AG10803 (cell line): ENCODE results near the gene ADPRHL1.
A peak's percentile ranks its signal among the peaks of the same experiment; 100 is the strongest.

Experiments
- DNase-seq: peaks from one replicate; pipeline ENCODE4 v3.0.0; 2010; ENCODE audit warnings: low read depth
- H3K4me3 ChIP-seq: 2 replicates; pipeline ENCODE4 v1.5.1; 2011; ENCODE audit warnings: mild to moderate bottlenecking, low read length, control low read depth
- CTCF ChIP-seq: conservative IDR thresholded peaks from 2 replicates; pipeline ENCODE4 v1.5.1; 2011; ENCODE audit warnings: mild to moderate bottlenecking, low read length, control low read depth, inconsistent platforms

The ADPRHL1 gene

GRCh38 chr13:113461022-113461751 is 7.9 kb upstream of the ADPRHL1 start:
- H3K4me3 ChIP-seq, result no peak overlapping the region
- DNase-seq, result no peak
- no peak for TF ChIP-seq CTCF

GRCh38 chr13:113460599-113460998 is 7.3 kb upstream of the ADPRHL1 start:
- TF ChIP-seq CTCF, result no peak
- H3K4me3 ChIP-seq, result no peak overlapping the region
- no peak for DNase-seq

GRCh38 chr13:113460064-113460555 is 6.8 kb upstream of the ADPRHL1 start:
- TF ChIP-seq CTCF, result no peak
- DNase-seq, result no peak
- H3K4me3 ChIP-seq, result no peak overlapping the region

- H3K4me3 ChIP-seq, result no peak overlapping the region
- no peak for DNase-seq
- TF ChIP-seq CTCF, result peak; percentile 28
Measured at GRCh38 chr13:113458253-113459065, 5.2 kb upstream of the ADPRHL1 start.

GRCh38 chr13:113457510-113457909 is 4.2 kb upstream of the ADPRHL1 start:
- DNase-seq, result no peak
- H3K4me3 ChIP-seq, result no peak overlapping the region
- no peak for TF ChIP-seq CTCF

- no peak for DNase-seq
- no peak overlapping the region for H3K4me3 ChIP-seq
- no peak for TF ChIP-seq CTCF
Measured at GRCh38 chr13:113456116-113456702, 2.9 kb upstream of the ADPRHL1 start.
